Fibroblast of lung (primary cell): ENCODE results near the gene DPEP1. TPM values are rescaled to one million over a fixed set of nuclear protein-coding genes. Genes with fewer than 3 reads are reported as not detected.
"Not testable (repeated sequence)": the region's sequence is repeated elsewhere in the genome, so short reads cannot be mapped to it uniquely, and the experiment has no call there.

Source experiments
- DNase-seq, 2 donors: peaks; one replicate each; pipeline versions ENCODE4 v3.0.0 to v3.0.0-alpha.2; 2010; ENCODE audit warnings: low read depth in 2 of 2
- H2AFZ ChIP-seq: 2 replicates; pipeline ENCODE4 v1.5.1; 2012; ENCODE audit warnings: low read length, control low read depth, inconsistent platforms
- H3K27ac ChIP-seq: 2 replicates; pipeline ENCODE4 v1.5.1; 2011; ENCODE audit warnings: low read length, control low read depth; ENCODE audit not compliant: insufficient read depth
- H3K27me3 ChIP-seq: 2 replicates; pipeline ENCODE4 v1.5.1; 2011; ENCODE audit warnings: mild to moderate bottlenecking, low read length; ENCODE audit not compliant: control insufficient read depth, insufficient read depth
- H3K36me3 ChIP-seq: 2 replicates; pipeline ENCODE4 v1.5.1; 2011; ENCODE audit warnings: low read length; ENCODE audit not compliant: control insufficient read depth, insufficient read depth
- H3K4me1 ChIP-seq: 2 replicates; pipeline ENCODE4 v1.5.1; 2011; ENCODE audit warnings: low read length; ENCODE audit not compliant: control insufficient read depth, insufficient read depth; ENCODE audit errors: extremely low read depth
- H3K4me2 ChIP-seq: 2 replicates; pipeline ENCODE4 v1.5.1; 2011; ENCODE audit warnings: low read length, control low read depth; ENCODE audit not compliant: insufficient read depth; ENCODE audit errors: extremely low read depth
- H3K4me3 ChIP-seq, 4 experiments: fragments of 200-600 bp in 1 of 4; sonication (generic) in 1 of 4; replicated peaks in 1 of 4; 2 replicates each; pipeline ENCODE4 v1.5.1; 2011 to 2016; ENCODE audit warnings: low read length in 4 of 4, low read depth in 3 of 4, mild to moderate bottlenecking in 3 of 4, control low read depth in 2 of 4, inconsistent platforms in 1 of 4, mixed read lengths in 1 of 4; ENCODE audit not compliant: insufficient read depth in 1 of 4; ENCODE audit errors: control extremely low read depth in 1 of 4
- H3K79me2 ChIP-seq: 2 replicates; pipeline ENCODE4 v1.5.1; 2012; ENCODE audit warnings: mild to moderate bottlenecking, low read length, inconsistent platforms; ENCODE audit not compliant: control insufficient read depth, insufficient read depth
- H3K9ac ChIP-seq: 2 replicates; pipeline ENCODE4 v1.5.1; 2011; ENCODE audit warnings: mild to moderate bottlenecking, low read length, control low read depth; ENCODE audit not compliant: insufficient read depth
- H3K9me3 ChIP-seq: 2 replicates; pipeline ENCODE4 v1.5.1; 2012; ENCODE audit warnings: low read depth, low read length; ENCODE audit not compliant: control insufficient read depth, insufficient read depth
- H4K20me1 ChIP-seq: 2 replicates; pipeline ENCODE4 v1.5.1; 2011; ENCODE audit warnings: low read length; ENCODE audit not compliant: control insufficient read depth, insufficient read depth; ENCODE audit errors: extremely low read depth
- EZH2 ChIP-seq: IDR thresholded peaks from 2 replicates; pipeline ENCODE4 v1.5.1; 2012; ENCODE audit warnings: low read length, control low read depth, mild to moderate bottlenecking; ENCODE audit errors: missing control alignments
- polyA plus RNA-seq, 2 donors: library from polyadenylated mRNA; depleted of rRNA in 1 of 2; stranded (reverse) in 1 of 2; unstranded in 1 of 2; fragments of >200 nt; gene quantifications; 2 replicates each; pipeline ENCODE4 v1.2.1, GENCODE V29; 2011 to 2012; ENCODE audit warnings: missing spikeins in 1 of 2
- total RNA-seq: library from RNA; depleted of rRNA; stranded (reverse); fragments of >200 nt; gene quantifications from 2 replicates; pipeline ENCODE4 v1.2.1, GENCODE V29; 2014
- TF ChIP-seq, protein P1 (sequence below), 2 donors: IDR thresholded peaks in 1 of 2; conservative IDR thresholded peaks in 1 of 2; 1 replicate in 1 of 2; 2 replicates in 1 of 2; pipeline ENCODE4 v1.5.1; 2011 to 2012; ENCODE audit warnings: low read length in 2 of 2, control low read depth in 1 of 2, inconsistent platforms in 1 of 2, low read depth in 1 of 2, mild to moderate bottlenecking in 1 of 2

DPEP1 gene
- total and polyA plus RNA-seq, 2 donors (not counting 1 experiment from before 2014, with no cell fraction given) = 0.17 TPM; not detected in 1

DNA sequence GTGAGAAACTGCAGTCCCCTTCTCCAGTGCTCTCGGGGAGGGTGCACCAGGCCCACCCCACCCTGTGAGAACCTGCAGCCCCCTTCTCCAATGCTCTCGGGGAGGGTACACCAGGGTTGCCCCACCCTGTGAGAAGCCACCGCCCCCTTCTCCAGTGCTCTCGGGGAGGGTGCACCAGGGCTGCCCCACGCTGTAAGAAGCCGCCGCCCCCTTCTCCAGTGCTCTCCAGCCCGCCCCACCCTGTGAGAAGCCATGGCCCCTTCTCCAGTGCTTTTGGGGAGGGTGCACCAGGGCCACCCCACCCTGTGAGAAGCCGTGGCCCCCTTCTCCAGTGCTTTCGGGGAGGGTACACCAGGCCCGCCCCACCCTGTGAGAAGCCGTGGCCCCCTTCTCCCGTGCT is 56.3 kb downstream of the DPEP1 start:
- no peaks in the 10 kb centered on the region for H3K79me2 ChIP-seq
- no peak overlapping the region for H3K4me2 ChIP-seq
- no peak overlapping the region for H3K9ac ChIP-seq
- no peaks in the 10 kb centered on the region for H3K4me1 ChIP-seq
- DNase-seq = no peak
- no peaks in the 10 kb centered on the region for H3K9me3 ChIP-seq
- H2AFZ ChIP-seq = no peak overlapping the region
- H3K4me3 ChIP-seq = no peak overlapping the region
- H3K36me3 ChIP-seq = no peaks in the 10 kb centered on the region
- TF ChIP-seq EZH2 = no peak
- H3K27ac ChIP-seq = no peak overlapping the region
- H4K20me1 ChIP-seq = no peaks in the 10 kb centered on the region
- no peaks in the 10 kb centered on the region for H3K27me3 ChIP-seq

DNA sequence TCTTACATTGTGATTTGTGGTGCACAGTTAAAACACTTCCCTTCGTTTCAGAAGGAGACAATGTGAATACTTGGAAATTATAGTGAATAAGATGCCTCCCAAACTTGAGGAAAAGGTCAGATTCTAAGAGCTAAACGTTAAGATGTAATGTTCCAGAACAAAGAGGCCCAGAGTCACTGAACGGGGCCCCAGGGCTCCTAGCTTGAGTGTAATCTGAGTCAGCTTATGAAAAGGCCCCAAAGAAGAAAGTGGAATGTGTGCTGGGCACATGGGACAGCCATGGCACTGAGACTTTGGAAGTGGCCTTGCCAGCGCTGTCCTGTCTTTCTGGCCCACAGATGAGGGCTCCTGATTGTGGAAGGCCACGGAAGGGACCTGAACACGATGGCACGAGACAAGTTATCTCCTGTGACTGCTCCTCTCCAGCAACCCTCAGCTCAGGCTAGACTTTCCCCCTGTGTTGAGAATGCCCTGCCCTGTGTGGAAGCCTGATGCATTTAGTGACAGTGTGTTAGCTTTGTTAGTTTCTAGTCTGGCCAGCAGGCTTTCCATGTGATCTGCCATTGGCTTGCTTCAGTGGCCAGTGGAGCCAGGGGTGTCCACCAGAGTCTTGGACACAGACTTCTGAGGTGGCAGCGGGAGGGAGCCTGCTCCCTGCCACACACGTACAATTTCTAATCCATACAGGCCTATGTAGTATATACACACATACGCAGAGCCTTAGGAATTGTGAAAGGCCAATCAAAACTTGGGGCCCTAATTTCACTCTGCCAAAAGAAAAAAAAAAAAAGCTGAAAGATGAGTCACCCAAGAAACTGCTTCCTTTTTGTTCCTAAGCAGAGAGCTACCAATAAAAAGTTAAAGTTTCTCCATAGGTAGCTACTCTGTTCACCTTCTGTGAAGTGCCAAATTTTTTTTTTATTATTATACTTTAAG is 57.3 kb downstream of the DPEP1 start:
- H3K36me3 ChIP-seq = no peaks in the 10 kb centered on the region
- no peaks in the 10 kb centered on the region for H3K9me3 ChIP-seq
- H3K79me2 ChIP-seq = no peaks in the 10 kb centered on the region
- H3K27ac ChIP-seq = no peak overlapping the region
- H2AFZ ChIP-seq = no peak overlapping the region
- H3K4me3 ChIP-seq = no peak overlapping the region
- H3K9ac ChIP-seq = no peak overlapping the region
- no peak overlapping the region for H3K4me2 ChIP-seq
- peak; percentile 22 to 43 for DNase-seq
- no peaks in the 10 kb centered on the region for H3K4me1 ChIP-seq
- TF ChIP-seq EZH2 = no peak
- TF ChIP-seq, protein P1, sequence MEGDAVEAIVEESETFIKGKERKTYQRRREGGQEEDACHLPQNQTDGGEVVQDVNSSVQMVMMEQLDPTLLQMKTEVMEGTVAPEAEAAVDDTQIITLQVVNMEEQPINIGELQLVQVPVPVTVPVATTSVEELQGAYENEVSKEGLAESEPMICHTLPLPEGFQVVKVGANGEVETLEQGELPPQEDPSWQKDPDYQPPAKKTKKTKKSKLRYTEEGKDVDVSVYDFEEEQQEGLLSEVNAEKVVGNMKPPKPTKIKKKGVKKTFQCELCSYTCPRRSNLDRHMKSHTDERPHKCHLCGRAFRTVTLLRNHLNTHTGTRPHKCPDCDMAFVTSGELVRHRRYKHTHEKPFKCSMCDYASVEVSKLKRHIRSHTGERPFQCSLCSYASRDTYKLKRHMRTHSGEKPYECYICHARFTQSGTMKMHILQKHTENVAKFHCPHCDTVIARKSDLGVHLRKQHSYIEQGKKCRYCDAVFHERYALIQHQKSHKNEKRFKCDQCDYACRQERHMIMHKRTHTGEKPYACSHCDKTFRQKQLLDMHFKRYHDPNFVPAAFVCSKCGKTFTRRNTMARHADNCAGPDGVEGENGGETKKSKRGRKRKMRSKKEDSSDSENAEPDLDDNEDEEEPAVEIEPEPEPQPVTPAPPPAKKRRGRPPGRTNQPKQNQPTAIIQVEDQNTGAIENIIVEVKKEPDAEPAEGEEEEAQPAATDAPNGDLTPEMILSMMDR (conservative IDR thresholded peaks at IDR 0.05 in 1 of 2, IDR thresholded peaks at IDR 0.05 in 1 of 2; ENCODE audit: low read depth in 1 of 2, low read length in 2 of 2) = no peak
- no peaks in the 10 kb centered on the region for H4K20me1 ChIP-seq
- H3K27me3 ChIP-seq = no peaks in the 10 kb centered on the region

DNA sequence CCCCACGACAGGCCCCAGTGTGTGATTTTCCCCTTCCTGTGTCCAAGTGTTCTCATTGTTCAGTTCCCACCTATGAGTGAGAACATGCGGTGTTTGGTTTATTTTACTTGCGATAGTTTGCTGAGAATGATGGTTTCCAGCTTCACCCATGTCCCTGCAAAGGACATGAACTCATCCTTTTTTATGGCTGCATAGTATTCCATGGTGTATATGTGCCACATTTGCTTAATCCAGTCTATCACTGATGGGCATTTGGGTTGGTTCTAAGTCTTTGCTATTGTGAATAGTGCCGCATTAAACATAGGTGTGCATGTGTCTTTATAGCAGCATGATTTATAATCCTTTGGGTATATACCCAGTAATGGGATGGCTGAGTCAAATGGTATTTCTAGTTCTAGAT is 58.1 kb downstream of the DPEP1 start:
- H3K4me1 ChIP-seq, DNase-seq, H3K9ac ChIP-seq, H3K4me2 ChIP-seq, H2AFZ ChIP-seq, H3K9me3 ChIP-seq, H3K27ac ChIP-seq, H3K4me3 ChIP-seq, H3K36me3 ChIP-seq, H4K20me1 ChIP-seq, H3K79me2 ChIP-seq, H3K27me3 ChIP-seq: not testable (repeated sequence)
